K562 (cell line): Measurements from ENCODE around the gene FTL. TPM values are rescaled to one million over a fixed set of nuclear protein-coding genes. Genes with fewer than 3 reads are reported as not detected.

Source experiments
- ARID2 ChIP-seq: fragments of 450-650 bp; IDR thresholded peaks from 2 replicates; pipeline ENCODE4 v1.6.1; 2017; ENCODE audit warnings: antibody characterized with exemption, mild to moderate bottlenecking
- CREBBP ChIP-seq: IDR thresholded peaks from one replicate; pipeline ENCODE4 v1.6.1; 2012; ENCODE audit warnings: low read depth, mild to moderate bottlenecking, control low read depth, inconsistent platforms, low read length
- DEAF1 ChIP-seq: fragments of 450-650 bp; formaldehyde crosslinking; IDR thresholded peaks from 2 replicates; pipeline ENCODE4 v1.4.0; 2020; ENCODE audit warnings: mild to moderate bottlenecking, moderate library complexity
- GTF2A2 ChIP-seq: IDR thresholded peaks from 2 replicates; pipeline ENCODE4 v1.6.1; 2016; ENCODE audit warnings: mild to moderate bottlenecking, missing genetic modification characterization, missing compliant biosample characterization
- GTF2F1 ChIP-seq: IDR thresholded peaks from 2 replicates; pipeline ENCODE4 v1.6.1; 2011; ENCODE audit warnings: low read depth, low read length, improper control_type of control experiment
- HCFC1 ChIP-seq: IDR thresholded peaks from 2 replicates; pipeline ENCODE4 v1.6.1; 2012; ENCODE audit warnings: low read depth, low read length, improper control_type of control experiment
- MTA2 ChIP-seq: fragments of 450-650 bp; IDR thresholded peaks from 2 replicates; pipeline ENCODE4 v1.6.1; 2016; ENCODE audit warnings: low read depth
- MYC ChIP-seq, 2 experiments: fragments of 250-450 bp in 1 of 2; sonication (Bioruptor Pico) in 1 of 2; IDR thresholded peaks; 2 replicates each; pipeline versions ENCODE4 v1.5.1 to v1.6.1; 2012 to 2021; ENCODE audit warnings: low read depth in 2 of 2, borderline replicate concordance in 1 of 2, improper control_type of control experiment in 1 of 2, low read length in 1 of 2, mild to moderate bottlenecking in 1 of 2, moderate library complexity in 1 of 2
- NR2C2 ChIP-seq, 2 experiments: fragments of 200-800 bp in 1 of 2; sonication (Bioruptor generic) in 1 of 2; sonication (generic) in 1 of 2; formaldehyde crosslinking in 1 of 2; IDR thresholded peaks; 2 replicates each; pipeline versions ENCODE4 v1.6.1 to v1.8.0; 2016 to 2022; ENCODE audit warnings: mild to moderate bottlenecking in 1 of 2, missing compliant biosample characterization in 1 of 2, missing genetic modification characterization in 1 of 2, missing genetic modification reagents in 1 of 2
- PCBP1 ChIP-seq: fragments of 200-400 bp; formaldehyde crosslinking; IDR thresholded peaks from 2 replicates; pipeline ENCODE4 v1.6.1; 2018; ENCODE audit warnings: mild to moderate bottlenecking, low read depth, low read length; ENCODE audit not compliant: poor library complexity, severe bottlenecking
- POU5F1 ChIP-seq: fragments of 150-350 bp; IDR thresholded peaks from 2 replicates; pipeline ENCODE4 v1.6.1; 2014; ENCODE audit warnings: borderline replicate concordance, low read length, low read depth, mild to moderate bottlenecking; ENCODE audit not compliant: partially characterized antibody
- SFPQ ChIP-seq: fragments of 200-400 bp; formaldehyde crosslinking; IDR thresholded peaks from 2 replicates; pipeline ENCODE4 v1.6.1; 2017; ENCODE audit warnings: mild to moderate bottlenecking, low read depth, low read length, moderate library complexity
- SP1 ChIP-seq: sonication (generic); formaldehyde crosslinking; IDR thresholded peaks from 2 replicates; pipeline ENCODE4 v1.8.1; 2022; ENCODE audit warnings: mild to moderate bottlenecking, missing genetic modification reagents
- TSC22D4 ChIP-seq: fragments of 450-650 bp; IDR thresholded peaks from 2 replicates; pipeline ENCODE4 v1.6.1; 2016; ENCODE audit warnings: missing genetic modification characterization, missing biosample characterization, control low read depth
- U2AF2 ChIP-seq: fragments of 200-400 bp; formaldehyde crosslinking; optimal IDR thresholded peaks from 2 replicates; pipeline ENCODE3; 2017; ENCODE audit warnings: low read depth, mild to moderate bottlenecking, low read length
- ZBTB43 ChIP-seq: sonication (generic); formaldehyde crosslinking; IDR thresholded peaks from 2 replicates; pipeline ENCODE4 v1.8.0; 2023; ENCODE audit warnings: mild to moderate bottlenecking, missing genetic modification reagents
- ZFX ChIP-seq: sonication (generic); formaldehyde crosslinking; IDR thresholded peaks from 2 replicates; pipeline ENCODE4 v1.8.0; 2022; ENCODE audit warnings: mild to moderate bottlenecking, missing genetic modification reagents, moderate library complexity
- ZNF584 ChIP-seq: fragments of 200-800 bp; sonication (Bioruptor generic); IDR thresholded peaks from 2 replicates; pipeline ENCODE4 v1.6.1; 2016; ENCODE audit warnings: low read depth, mild to moderate bottlenecking, missing genetic modification characterization, missing compliant biosample characterization
- ZNF699 ChIP-seq: fragments of 250-450 bp; sonication (Bioruptor Pico); IDR thresholded peaks from 2 replicates; pipeline ENCODE4 v1.8.0; 2021; ENCODE audit warnings: mild to moderate bottlenecking, moderate library complexity; ENCODE audit not compliant: insufficient replicate concordance
- polyA plus RNA-seq, 8 experiments: library from polyadenylated mRNA; depleted of rRNA in 4 of 8; stranded (reverse) in 5 of 8; unstranded in 3 of 8; fragments of >200 nt; fragmentation: Nextera tagmentation in 2 of 8; fragmentation: Illumina TruSeq in 1 of 8; extraction: Ambion mirVana in 2 of 8; extraction: Trizol in 1 of 8; gene quantifications; 2 replicates each; pipeline versions ENCODE4 v1.2.1 to v1.2.3, GENCODE V29; 2011 to 2014; ENCODE audit warnings: inconsistent platforms in 1 of 8, missing spikeins in 1 of 8
- total RNA-seq, 7 experiments: library from RNA; depleted of rRNA in 6 of 7; stranded (reverse); fragments of >200 nt in 6 of 7; fragmentation: Illumina TruSeq in 2 of 7; extraction: Trizol in 2 of 7; gene quantifications; 2 replicates each; pipeline versions ENCODE4 v1.2.1 to v1.2.3, GENCODE V29; 2011 to 2021; ENCODE audit warnings: low replicate concordance in 1 of 7

The FTL gene
- total and polyA plus RNA-seq, 9 of the 15 experiments (the other 6 are each of a cell fraction or from before 2014, with no cell fraction given), result 1,231 to 27,415 (median 3,965) TPM

GRCh38 chr19:48964205-48965039 is 687 bp upstream of the FTL start (continued):
- TF ChIP-seq MTA2 (0 out of 2 replicates have a peak, but pooled peaks have one; percentile 16), HCFC1 (no peak), ZNF699 (CRISPR knock-in tag) (no peak), DEAF1 (0 out of 2 replicates have a peak, but pooled peaks have one; percentile 4), SFPQ (no peak), ZNF584 (no peak), GTF2F1 (no peak), NR2C2 (CRISPR knock-in tag; IDR thresholded peaks at IDR 0.05) (no peak), NR2C2 (tag; IDR thresholded peaks at IDR 0.05) (0 out of 2 replicates have a peak, but pooled peaks have one; percentile 50), CREBBP (no peak), TSC22D4 (no peak), ARID2 (no peak), MYC (IDR thresholded peaks at IDR 0.05; ENCODE audit: low read depth, low read length) (no peak; the same call in 1 of the 2 replicates), MYC (CRISPR knock-in tag; IDR thresholded peaks at IDR 0.05; ENCODE audit: borderline replicate concordance, low read depth) (peak; percentile 30; the same call in 1 of the 2 replicates), GTF2A2 (tag) (no peak), POU5F1 (no peak), ZFX (CRISPR knock-in tag) (peak; percentile 67), U2AF2 (no peak), PCBP1 (no peak), ZBTB43 (CRISPR knock-in tag) (no peak), SP1 (no peak)
